Pancreas (tissue), 10 donors: ENCODE results near the gene PTBP3. TPM values are rescaled to one million over a fixed set of nuclear protein-coding genes. Genes with fewer than 3 reads are reported as not detected.

Source experiments
- ATAC-seq, 4 donors: fragments of 200-7000 bp; cut with Tn5 transposase; one replicate each; pipeline versions ENCODE4 v1.8.0 to v1.9.1; 2020; ENCODE audit warnings: mild to moderate bottlenecking in 4 of 4, moderate library complexity in 4 of 4
- DNase-seq, 6 donors: peaks; one replicate each; pipeline ENCODE4 v3.0.0-alpha.2; 2020
- FAIRE-seq: peaks from 2 replicates; lab custom pipeline; 2012; peaks lifted over from hg19 to GRCh38; lab: Jason Lieb, UNC
- H3K27ac ChIP-seq, 4 donors: fragments of 200-600 bp; sonication (generic); 1 replicate in 3 of 4; 2 replicates in 1 of 4; pipeline versions ENCODE4 v1.5.0 to v1.8.0; 2020
- H3K27me3 ChIP-seq, 4 donors: fragments of 200-600 bp; one replicate each; pipeline ENCODE4 v1.8.0; 2021
- H3K36me3 ChIP-seq, 3 donors: fragments of 200-600 bp; sonication (generic) in 1 of 3; one replicate each; pipeline versions ENCODE4 v1.5.0 to v1.8.0; 2020 to 2021
- H3K4me1 ChIP-seq, 3 donors: fragments of 200-600 bp; one replicate each; pipeline ENCODE4 v1.8.0; 2021
- H3K4me3 ChIP-seq, 4 donors: fragments of 200-600 bp; sonication (generic) in 2 of 4; one replicate each; pipeline versions ENCODE4 v1.5.0 to v1.8.0; 2020 to 2021
- H3K9me3 ChIP-seq, 4 donors: fragments of 200-600 bp; one replicate each; pipeline ENCODE4 v1.8.0; 2021
- WGBS, 2 donors: extraction: QIAGEN DNeasy Blood & Tissue Kit; methylation state at CpG; one replicate each; pipeline ENCODE4 v1.1.7; 2013; 5-methylcytosine and 5-hydroxymethylcytosine counted together
- intact Hi-C, 3 donors: fragments of 100-400 bp; cut with DNase I; formaldehyde crosslinking; loops; one replicate each; pipeline versions ENCODE4 v1.11.1 to v1.14.2; 2022
- polyA plus RNA-seq, 2 donors: library from polyadenylated mRNA; stranded (reverse); fragments of 200-250 nt; gene quantifications; one replicate each; pipeline ENCODE4 v1.2.3, GENCODE V29; 2013
- total RNA-seq, 6 donors: library from RNA; stranded (reverse); fragmentation: NEBNext Ultra II Directional in 4 of 6; extraction: Animal tissue kit (Norgen Biotek cat#: 25700) in 4 of 6; gene quantifications; one replicate each; pipeline versions ENCODE4 v1.2.1 to v1.2.4, GENCODE V29; 2021 to 2023
- TF ChIP-seq, protein P1 (sequence below), 4 donors: fragments of 200-600 bp; sonication (generic) in 3 of 4; IDR thresholded peaks; one replicate each; pipeline versions ENCODE4 v1.5.0 to v1.8.0; 2021; ENCODE audit warnings: antibody characterized with exemption in 4 of 4
- donor health status: healthy with polysubstance abuse.
- donor health status: DM: no; HTN: no; CAD: no; lungs with moderate emphysema.
- donor health status: DM: no; HTN: no; CAD: no.
- donor health status: control.
- donor health status: control.
- donor health status: Bipolar disorder and iron deficiency.
- donor health status: DM: yes; HTN: yes; CAD: no.
- donor health status: DM: no; HTN: no; CAD: no.
- donor health status: DM: no; HTN: no; CAD: no.
- donor health status: DM: yes; HTN: yes; CAD: no.

Gene PTBP3
- total and polyA plus RNA-seq, 8 donors = 4.4 to 51.5 (median 28.3) TPM

GRCh38 chr9:112311497-112311896, 21.9 kb downstream of the PTBP3 start:
- WGBS, 2 donors = 85 to 89% methylated on average over 3 of the region's 3 CpGs
- DNase-seq (no peak), ATAC-seq (no peak), FAIRE-seq (no peak)
- intact Hi-C loops = loop anchor here in 1 of 3 donors (5.0 kb wide), 1 partner anchor 44 kb away; no protein-coding TSS in a partner anchor
- H3K27me3 ChIP-seq = no peaks in the 10 kb centered on the region
- no peaks in the 10 kb centered on the region for H3K36me3 ChIP-seq
- no peak overlapping the region for H3K27ac ChIP-seq
- peaks cover 0 to 5% (median 0%) of the 10 kb centered on the region in 3 donors for H3K4me1 ChIP-seq
- H3K4me3 ChIP-seq = no peak overlapping the region
- TF ChIP-seq, protein P1, sequence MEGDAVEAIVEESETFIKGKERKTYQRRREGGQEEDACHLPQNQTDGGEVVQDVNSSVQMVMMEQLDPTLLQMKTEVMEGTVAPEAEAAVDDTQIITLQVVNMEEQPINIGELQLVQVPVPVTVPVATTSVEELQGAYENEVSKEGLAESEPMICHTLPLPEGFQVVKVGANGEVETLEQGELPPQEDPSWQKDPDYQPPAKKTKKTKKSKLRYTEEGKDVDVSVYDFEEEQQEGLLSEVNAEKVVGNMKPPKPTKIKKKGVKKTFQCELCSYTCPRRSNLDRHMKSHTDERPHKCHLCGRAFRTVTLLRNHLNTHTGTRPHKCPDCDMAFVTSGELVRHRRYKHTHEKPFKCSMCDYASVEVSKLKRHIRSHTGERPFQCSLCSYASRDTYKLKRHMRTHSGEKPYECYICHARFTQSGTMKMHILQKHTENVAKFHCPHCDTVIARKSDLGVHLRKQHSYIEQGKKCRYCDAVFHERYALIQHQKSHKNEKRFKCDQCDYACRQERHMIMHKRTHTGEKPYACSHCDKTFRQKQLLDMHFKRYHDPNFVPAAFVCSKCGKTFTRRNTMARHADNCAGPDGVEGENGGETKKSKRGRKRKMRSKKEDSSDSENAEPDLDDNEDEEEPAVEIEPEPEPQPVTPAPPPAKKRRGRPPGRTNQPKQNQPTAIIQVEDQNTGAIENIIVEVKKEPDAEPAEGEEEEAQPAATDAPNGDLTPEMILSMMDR (IDR thresholded peaks at IDR 0.05) = no peak
- no peaks in the 10 kb centered on the region for H3K9me3 ChIP-seq

DNA sequence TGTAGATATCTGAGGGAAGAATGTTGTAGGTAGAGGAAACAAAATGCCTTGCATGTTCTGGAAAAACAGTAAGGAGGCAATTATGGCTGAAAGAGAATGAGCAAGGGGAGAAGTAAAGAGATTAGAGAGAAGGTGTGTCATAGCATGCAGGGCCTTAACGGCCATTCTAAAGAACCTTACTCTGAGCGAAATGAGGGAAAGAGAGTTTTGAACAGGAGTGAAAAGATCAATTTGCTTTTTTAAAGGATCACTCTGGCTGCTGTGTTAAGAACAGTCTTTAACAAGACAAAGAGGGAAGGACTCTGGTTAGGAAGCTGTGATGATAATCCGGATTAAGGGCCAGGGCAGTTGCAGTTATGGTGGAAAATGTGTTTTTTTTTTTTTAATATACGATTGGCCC, 22.6 kb downstream of the PTBP3 start:
- H3K27me3 ChIP-seq = no peaks in the 10 kb centered on the region
- FAIRE-seq = no peak
- TF ChIP-seq, protein P1 (IDR thresholded peaks at IDR 0.05) = no peak
- no peaks in the 10 kb centered on the region for H3K36me3 ChIP-seq
- intact Hi-C loops = loop anchor here in 1 of 3 donors (5.0 kb wide), 1 partner anchor 44 kb away; no protein-coding TSS in a partner anchor
- H3K9me3 ChIP-seq = no peaks in the 10 kb centered on the region
- peaks cover 0 to 5% (median 0%) of the 10 kb centered on the region in 3 donors for H3K4me1 ChIP-seq
- WGBS, 2 donors = 89 to 92% methylated on average over 4 of the region's 4 CpGs
- no peak overlapping the region for H3K4me3 ChIP-seq
- no peak for ATAC-seq
- DNase-seq = no peak
- no peak overlapping the region for H3K27ac ChIP-seq

DNA sequence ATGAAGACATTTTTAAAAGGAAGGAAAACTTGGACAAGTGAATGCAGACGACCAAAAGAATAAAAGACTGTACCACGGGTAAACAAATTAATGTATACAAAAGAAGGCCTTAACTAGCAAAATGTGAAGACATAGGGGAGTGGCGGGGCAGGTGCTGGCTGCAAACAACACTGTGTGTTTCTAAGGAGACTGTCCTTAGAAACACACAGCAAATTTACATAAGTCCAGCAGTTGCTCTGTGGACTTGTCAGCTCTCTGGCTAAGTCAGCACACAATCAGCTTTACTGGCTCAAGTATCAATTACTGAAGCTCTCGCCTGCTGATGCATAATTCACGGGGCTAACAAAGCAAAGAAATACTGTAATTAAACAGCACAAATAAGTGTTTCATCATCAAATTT, 24.8 kb downstream of the PTBP3 start:
- FAIRE-seq = no peak
- DNase-seq = peak in 1 of 6 donors; percentile 14
- intact Hi-C loops = no loop called here
- ATAC-seq = peak; percentile 88 to 92 (median 89)
- Histone ChIP-seq H3K27ac (no peak overlapping the region), H3K9me3 (no peaks in the 10 kb centered on the region), H3K4me3 (no peak overlapping the region), H3K36me3 (no peaks in the 10 kb centered on the region), H3K4me1 (peaks cover 0 to 5% (median 5%) of the 10 kb centered on the region in 3 donors), H3K27me3 (no peaks in the 10 kb centered on the region)
- TF ChIP-seq, protein P1 (IDR thresholded peaks at IDR 0.05) = no peak
- WGBS, 2 donors = 30 to 37% methylated on average over 5 of the region's 5 CpGs

DNA sequence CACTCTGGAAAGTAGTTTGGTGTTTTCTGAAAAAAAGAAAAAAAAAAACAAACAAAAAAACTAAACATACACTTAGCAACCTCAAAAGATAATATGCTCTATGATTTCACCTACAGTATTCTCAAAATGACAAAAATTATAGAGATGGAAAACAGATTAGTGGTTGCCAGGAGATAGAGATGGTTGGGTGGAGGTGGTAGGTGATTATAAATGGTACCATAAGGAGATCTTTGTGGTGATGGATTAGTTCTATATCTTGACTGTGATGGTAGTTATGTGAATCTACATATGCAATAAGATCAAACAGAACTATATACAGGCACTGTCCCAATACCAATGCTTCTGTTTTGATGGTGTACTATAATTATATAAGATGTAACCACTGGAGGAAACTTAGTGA, 32.0 kb downstream of the PTBP3 start:
- no peak overlapping the region for H3K27ac ChIP-seq
- intact Hi-C loops = no loop called here

DNA sequence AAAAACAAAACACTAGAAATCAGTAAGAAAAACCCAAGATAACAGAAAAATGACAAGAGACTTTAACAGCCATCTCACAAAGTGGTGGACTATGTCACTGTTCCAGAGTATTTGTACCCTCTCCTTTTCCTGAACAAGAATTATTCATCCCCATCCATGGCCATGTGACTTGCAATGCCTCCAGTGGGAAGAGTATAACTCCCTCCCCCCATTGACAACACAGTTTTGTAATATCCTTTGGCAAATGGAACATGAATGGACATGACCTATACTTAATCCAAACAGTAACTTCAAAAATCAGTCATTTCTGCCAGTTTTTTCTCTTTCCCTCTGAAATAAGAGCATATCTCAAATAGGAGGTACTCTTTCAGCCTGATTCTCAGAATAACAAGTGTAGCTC, 33.9 kb downstream of the PTBP3 start:
- ATAC-seq (peak; percentile 21 to 69 (median 58)), DNase-seq (no peak)
- no peaks in the 10 kb centered on the region for H3K27me3 ChIP-seq

More for the DNA sequence above, 32.0 kb downstream of the PTBP3 start:
- Histone ChIP-seq H3K9me3 (no peaks in the 10 kb centered on the region), H3K36me3 (no peaks in the 10 kb centered on the region), H3K4me3 (no peak overlapping the region), H3K27me3 (no peaks in the 10 kb centered on the region), H3K4me1 (peaks cover 0 to 13% (median 8%) of the 10 kb centered on the region in 3 donors)
- DNase-seq (no peak), FAIRE-seq (no peak), ATAC-seq (no peak)
- TF ChIP-seq, protein P1 (IDR thresholded peaks at IDR 0.05) = no peak

More for the DNA sequence above, 33.9 kb downstream of the PTBP3 start:
- H3K4me1 ChIP-seq = peaks cover 0 to 8% (median 8%) of the 10 kb centered on the region in 3 donors
- no peaks in the 10 kb centered on the region for H3K36me3 ChIP-seq
- H3K9me3 ChIP-seq = no peaks in the 10 kb centered on the region
- no peak overlapping the region for H3K4me3 ChIP-seq
- FAIRE-seq = no peak
- TF ChIP-seq, protein P1 (IDR thresholded peaks at IDR 0.05) = no peak
- no peak overlapping the region for H3K27ac ChIP-seq
- intact Hi-C loops = no loop called here
